Placental pericyte (primary cell): ENCODE results near the gene THRB. TPM values are rescaled to one million over a fixed set of nuclear protein-coding genes. Genes with fewer than 3 reads are reported as not detected.

ENCODE experiments used
- small RNA-seq: library from RNA; depleted of rRNA; stranded (forward); fragments of <200 nt; gene quantifications from one replicate; pipeline ENCODE3, GENCODE V24; 2012; ENCODE audit warnings: low replicate concordance
- total RNA-seq: library from RNA; depleted of rRNA; stranded (reverse); fragments of >200 nt; gene quantifications from 2 replicates; pipeline ENCODE4 v1.2.3, GENCODE V29; 2012

THRB gene
- total RNA-seq: 0.66 and 2.3 TPM in 2 replicates

DNA sequence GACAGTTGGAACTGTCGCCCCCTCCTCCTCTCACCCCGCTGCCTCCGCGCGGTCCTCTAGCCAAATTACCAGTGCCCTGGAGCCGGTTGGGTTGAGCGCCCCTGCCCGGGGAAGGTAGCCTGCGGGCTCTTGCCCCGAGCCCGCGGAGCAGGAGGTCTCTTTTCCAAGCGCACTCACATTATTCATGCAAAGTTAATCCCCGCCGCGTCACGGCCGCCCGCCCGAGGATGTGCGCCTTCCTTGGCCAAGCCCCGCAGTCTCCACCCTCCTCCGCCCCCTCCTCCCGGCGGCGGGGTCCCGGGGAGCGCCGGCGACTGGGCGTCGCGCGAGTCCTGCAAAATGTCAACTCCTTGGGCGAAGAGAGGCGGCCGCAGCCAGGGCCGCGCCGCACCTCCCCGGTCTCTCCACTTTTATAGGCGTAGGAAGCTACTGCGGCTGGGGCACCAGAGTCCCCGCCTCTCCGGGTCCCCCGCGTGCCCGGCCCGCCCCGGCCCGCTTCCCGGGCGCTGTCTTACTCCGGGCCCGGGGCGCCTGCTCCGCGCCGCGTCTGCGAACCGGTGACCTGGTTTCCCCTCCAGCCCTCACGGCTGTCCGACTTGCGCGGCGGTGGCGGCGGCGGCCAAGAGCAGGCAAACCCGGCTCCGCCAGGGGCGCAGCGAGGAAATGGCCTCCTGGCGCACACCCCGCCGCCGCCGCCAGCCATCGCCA lies at the start of gene THRB:
Gene THRB, minus strand, starts transcription at position 233 of the 708 bp plus-strand sequence.

Small RNA genes within 50 kb of the gene (small RNA-seq; reads per million reads assigned to genes)
- gene MIR4792: not detected
